MCF 10A (cell line): ENCODE results near the gene AMMECR1. TPM values are rescaled to one million over a fixed set of nuclear protein-coding genes. Genes with fewer than 3 reads are reported as not detected.
"Not testable (repeated sequence)": the region's sequence is repeated elsewhere in the genome, so short reads cannot be mapped to it uniquely, and the experiment has no call there.

Experiments
- BruUV-seq: library from RNA; stranded (reverse); fragments of 400-500 nt; replicated peaks from 2 replicates; lab custom pipeline; 2021; lab: Mats Ljungman, UMichigan
- CTCF ChIA-PET: fragments of 300-600 bp; sonication (Branson Sonifier 250); formaldehyde crosslinking; extraction: SDS; loops from one replicate; lab custom pipeline; 2021; ENCODE audit warnings: antibody characterized with exemption, inconsistent platforms; lab: Yijun Ruan, JAX
- POLR2A ChIA-PET: fragments of 300-600, 350-650 bp; sonication (Branson Sonifier 250); formaldehyde crosslinking; extraction: SDS; loops from one replicate; lab custom pipeline; 2020; ENCODE audit warnings: antibody characterized with exemption, inconsistent platforms; lab: Yijun Ruan, JAX
- DNase-seq: peaks from one replicate; pipeline ENCODE4 v3.0.0-alpha.2; 2018; ENCODE audit not compliant: unreplicated experiment
- H3K27ac Mint-ChIP-seq: one replicate; pipeline ENCODE4 v1.8.0; 2022; ENCODE audit warnings: mild to moderate bottlenecking, low read depth, mixed read lengths; ENCODE audit not compliant: unreplicated experiment
- H3K27me3 Mint-ChIP-seq: one replicate; pipeline ENCODE4 v1.8.0; 2022; ENCODE audit warnings: mixed read lengths; ENCODE audit not compliant: insufficient read depth, unreplicated experiment
- H3K36me3 Mint-ChIP-seq: one replicate; pipeline ENCODE4 v1.8.0; 2022; ENCODE audit warnings: mild to moderate bottlenecking, moderate library complexity, mixed read lengths; ENCODE audit not compliant: insufficient read depth, unreplicated experiment
- H3K4me1 Mint-ChIP-seq: one replicate; pipeline ENCODE4 v1.8.0; 2022; ENCODE audit warnings: mixed read lengths; ENCODE audit not compliant: insufficient read depth, unreplicated experiment
- H3K4me3 Mint-ChIP-seq: one replicate; pipeline ENCODE4 v1.8.0; 2022; ENCODE audit warnings: mild to moderate bottlenecking, moderate library complexity, mixed read lengths; ENCODE audit not compliant: unreplicated experiment
- H3K9me3 Mint-ChIP-seq: one replicate; pipeline ENCODE4 v1.8.0; 2022; ENCODE audit warnings: mixed read lengths; ENCODE audit not compliant: unreplicated experiment
- intact Hi-C: fragments of 100-400 bp; cut with micrococcal nuclease; formaldehyde crosslinking; loops from 2 replicates; pipeline ENCODE4 v1.14.1; 2022
- total RNA-seq: library from RNA; stranded (reverse); gene quantifications from 2 replicates; pipeline ENCODE4 v1.2.3, GENCODE V29; 2022
- TF ChIP-seq, protein P1 (sequence below): fragments of 200-600 bp; IDR thresholded peaks from one replicate; pipeline ENCODE4 v1.8.0; 2022; ENCODE audit warnings: antibody characterized with exemption, mild to moderate bottlenecking; ENCODE audit not compliant: unreplicated experiment

The AMMECR1 gene
- total RNA-seq, 1 experiment from 2014 or later, result 20.8 TPM

DNA sequence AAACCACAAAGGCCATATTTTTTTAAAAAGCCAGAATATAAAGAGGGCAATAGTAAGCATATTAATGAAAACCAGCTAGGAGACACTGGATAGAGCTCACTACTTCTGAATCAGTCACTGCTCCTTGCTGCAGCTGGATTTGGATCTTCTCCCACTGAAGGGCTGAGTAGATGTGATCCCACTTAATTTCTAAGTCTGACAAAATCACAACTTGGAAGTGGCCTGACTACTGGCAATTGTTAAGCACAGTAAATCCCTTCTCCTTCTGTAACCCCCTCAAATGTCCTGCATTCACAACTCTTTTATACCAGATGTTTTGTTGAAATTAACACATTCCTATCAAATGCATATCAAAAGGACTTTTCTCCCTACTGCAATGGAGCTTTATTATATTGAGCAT, 72.9 kb downstream of the AMMECR1 start:
- no peak for DNase-seq
- TF ChIP-seq, protein P1, sequence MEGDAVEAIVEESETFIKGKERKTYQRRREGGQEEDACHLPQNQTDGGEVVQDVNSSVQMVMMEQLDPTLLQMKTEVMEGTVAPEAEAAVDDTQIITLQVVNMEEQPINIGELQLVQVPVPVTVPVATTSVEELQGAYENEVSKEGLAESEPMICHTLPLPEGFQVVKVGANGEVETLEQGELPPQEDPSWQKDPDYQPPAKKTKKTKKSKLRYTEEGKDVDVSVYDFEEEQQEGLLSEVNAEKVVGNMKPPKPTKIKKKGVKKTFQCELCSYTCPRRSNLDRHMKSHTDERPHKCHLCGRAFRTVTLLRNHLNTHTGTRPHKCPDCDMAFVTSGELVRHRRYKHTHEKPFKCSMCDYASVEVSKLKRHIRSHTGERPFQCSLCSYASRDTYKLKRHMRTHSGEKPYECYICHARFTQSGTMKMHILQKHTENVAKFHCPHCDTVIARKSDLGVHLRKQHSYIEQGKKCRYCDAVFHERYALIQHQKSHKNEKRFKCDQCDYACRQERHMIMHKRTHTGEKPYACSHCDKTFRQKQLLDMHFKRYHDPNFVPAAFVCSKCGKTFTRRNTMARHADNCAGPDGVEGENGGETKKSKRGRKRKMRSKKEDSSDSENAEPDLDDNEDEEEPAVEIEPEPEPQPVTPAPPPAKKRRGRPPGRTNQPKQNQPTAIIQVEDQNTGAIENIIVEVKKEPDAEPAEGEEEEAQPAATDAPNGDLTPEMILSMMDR, result no peak
- peaks cover 65% of the 10 kb centered on the region for H3K27me3 Mint-ChIP-seq
- no peaks in the 10 kb centered on the region for H3K36me3 Mint-ChIP-seq
- H3K27ac Mint-ChIP-seq, result no peak overlapping the region
- H3K9me3 Mint-ChIP-seq, result no peaks in the 10 kb centered on the region
- no TSS peak for BruUV-seq
- ChIA-PET CTCF (interaction anchor here (0.7 kb wide), 1 partner anchor 97 kb away, joined by 3 read pairs; no protein-coding TSS in a partner anchor), POLR2A (interaction anchor here (1.0 to 1.5 kb wide), 2 partner anchors 16 to 35 kb away, joined by 3 to 4 read pairs; no protein-coding TSS in a partner anchor)
- H3K4me3 Mint-ChIP-seq, result no peak overlapping the region
- intact Hi-C loops, result no loop called here
- peaks cover 17% of the 10 kb centered on the region for H3K4me1 Mint-ChIP-seq

DNA sequence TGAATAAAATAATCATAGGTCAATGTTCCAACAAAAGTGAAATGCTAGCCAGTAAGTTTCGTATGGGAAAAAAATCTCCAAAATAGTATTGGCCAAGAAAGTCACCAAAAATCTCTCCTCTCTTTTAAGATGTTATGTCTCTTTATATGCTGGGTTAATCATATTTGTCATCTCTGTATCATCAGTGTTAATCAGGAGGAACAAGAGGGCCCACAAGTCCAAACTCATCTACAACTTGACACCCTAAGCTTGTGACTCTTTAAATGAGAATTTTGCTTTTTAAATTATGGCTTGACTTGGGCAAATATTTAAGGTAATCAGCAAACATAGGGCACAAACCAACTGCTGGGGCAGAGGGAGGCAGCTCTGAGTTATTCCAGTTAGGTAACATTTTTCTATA, 75.5 kb downstream of the AMMECR1 start:
- Mint-ChIP-seq H3K27me3 (peaks cover 67% of the 10 kb centered on the region), H3K27ac (no peak overlapping the region), H3K4me1 (peaks cover 9% of the 10 kb centered on the region), H3K36me3 (no peaks in the 10 kb centered on the region), H3K4me3 (no peak overlapping the region), H3K9me3 (no peaks in the 10 kb centered on the region)
- TF ChIP-seq, protein P1, result no peak
- BruUV-seq, result no TSS peak
- CTCF ChIA-PET, result no interaction called here
- POLR2A ChIA-PET, result interaction anchor here (0.9 to 3.4 kb wide), 4 partner anchors 9 to 164 kb away, joined by 3 to 15 read pairs (median 8); no protein-coding TSS in a partner anchor
- intact Hi-C loops, result loop anchor here (5.0 kb wide), 1 partner anchor 75 kb away; the partner anchor contains the start of gene AMMECR1
- DNase-seq, result no peak

DNA sequence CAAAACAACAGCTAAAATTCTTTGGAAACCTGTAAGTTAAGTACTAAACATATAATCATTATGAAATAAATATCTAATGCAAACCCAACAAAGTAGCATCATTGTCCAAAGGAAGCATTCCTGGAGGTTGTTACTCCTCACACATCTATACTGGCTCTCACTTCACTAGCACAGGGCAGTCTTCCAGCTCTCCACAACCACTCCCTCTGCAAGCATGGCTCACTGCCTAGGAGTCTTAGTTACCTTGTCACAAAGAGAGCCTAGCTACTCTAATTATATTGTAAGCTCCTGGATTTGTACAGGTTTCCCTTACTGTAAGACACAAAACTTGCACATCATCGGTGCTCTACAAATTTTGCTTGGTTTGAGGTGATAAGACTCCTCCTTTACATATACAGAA, 76.1 kb downstream of the AMMECR1 start:
- peaks cover 68% of the 10 kb centered on the region for H3K27me3 Mint-ChIP-seq
- H3K27ac Mint-ChIP-seq, result no peak overlapping the region
- no peaks in the 10 kb centered on the region for H3K9me3 Mint-ChIP-seq
- ChIA-PET POLR2A (interaction anchor here (0.9 to 3.4 kb wide), 4 partner anchors 9 to 93 kb away, joined by 3 to 15 read pairs (median 7); no protein-coding TSS in a partner anchor), CTCF (interaction anchor here (0.6 kb wide), 1 partner anchor 78 kb away, joined by 4 read pairs; no protein-coding TSS in a partner anchor)
- H3K4me3 Mint-ChIP-seq, result no peak overlapping the region
- BruUV-seq, result no TSS peak
- peaks cover 9% of the 10 kb centered on the region for H3K4me1 Mint-ChIP-seq
- DNase-seq, result peak; percentile 41
- TF ChIP-seq, protein P1, result no peak
- intact Hi-C loops, result loop anchor here (5.0 kb wide), 1 partner anchor 75 kb away; the partner anchor contains the start of gene AMMECR1
- no peaks in the 10 kb centered on the region for H3K36me3 Mint-ChIP-seq

DNA sequence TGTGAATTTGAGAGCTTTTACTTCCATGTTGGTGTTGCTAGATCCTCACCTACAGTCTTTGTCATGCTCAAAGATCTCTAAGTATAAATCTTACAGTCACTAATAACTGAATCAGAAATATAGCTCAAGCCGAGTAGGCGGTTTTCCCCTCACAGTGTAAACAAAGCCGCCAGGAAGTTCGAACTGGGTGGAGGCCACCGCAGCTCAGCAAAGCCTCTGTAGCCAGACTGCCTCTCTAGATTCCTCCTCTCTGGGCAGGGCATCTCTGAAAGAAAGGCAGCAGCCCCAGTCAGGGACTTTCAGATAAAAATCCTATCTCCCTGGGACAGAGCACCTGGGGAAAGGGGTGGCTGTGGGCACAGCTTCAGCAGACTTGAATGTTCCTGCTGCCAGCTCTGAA, 79.6 kb downstream of the AMMECR1 start:
- H3K4me1 Mint-ChIP-seq, H3K9me3 Mint-ChIP-seq, intact Hi-C loops, H3K4me3 Mint-ChIP-seq, CTCF ChIA-PET, H3K27ac Mint-ChIP-seq, BruUV-seq, H3K36me3 Mint-ChIP-seq: not testable (repeated sequence)
- peak; percentile 8 for DNase-seq
- peaks cover 46% of the 10 kb centered on the region for H3K27me3 Mint-ChIP-seq
- POLR2A ChIA-PET, result interaction anchor here (0.6 kb wide), 1 partner anchor 9 kb away, joined by 3 read pairs; no protein-coding TSS in a partner anchor

DNA sequence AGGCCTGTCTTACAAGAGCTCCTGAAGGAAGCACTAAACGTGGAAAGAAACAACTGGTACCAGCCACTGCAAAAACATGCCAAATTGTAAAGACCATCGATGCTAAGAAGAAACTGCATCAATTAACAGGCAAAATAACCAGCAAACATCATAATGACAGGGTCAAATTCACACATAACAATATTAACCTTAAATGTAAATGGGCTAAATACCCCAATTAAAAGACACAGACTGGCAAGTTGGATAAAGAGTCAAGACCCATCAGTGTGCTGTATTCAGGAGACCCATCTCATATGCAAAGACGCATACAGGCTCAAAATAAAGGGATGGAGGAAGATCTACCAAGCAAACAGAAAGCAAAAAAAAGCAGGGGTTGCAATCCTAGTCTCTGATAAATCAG, 86.4 kb downstream of the AMMECR1 start:
- Mint-ChIP-seq H3K36me3 (peaks cover 14% of the 10 kb centered on the region), H3K9me3 (peaks cover 18% of the 10 kb centered on the region), H3K27me3 (peaks cover 26% of the 10 kb centered on the region)
- CTCF ChIA-PET, DNase-seq, H3K4me3 Mint-ChIP-seq, H3K4me1 Mint-ChIP-seq, BruUV-seq, H3K27ac Mint-ChIP-seq, intact Hi-C loops: not testable (repeated sequence)
- POLR2A ChIA-PET, result interaction anchor here (2.5 kb wide), 1 partner anchor 11 kb away, joined by 15 read pairs; no protein-coding TSS in a partner anchor

DNA sequence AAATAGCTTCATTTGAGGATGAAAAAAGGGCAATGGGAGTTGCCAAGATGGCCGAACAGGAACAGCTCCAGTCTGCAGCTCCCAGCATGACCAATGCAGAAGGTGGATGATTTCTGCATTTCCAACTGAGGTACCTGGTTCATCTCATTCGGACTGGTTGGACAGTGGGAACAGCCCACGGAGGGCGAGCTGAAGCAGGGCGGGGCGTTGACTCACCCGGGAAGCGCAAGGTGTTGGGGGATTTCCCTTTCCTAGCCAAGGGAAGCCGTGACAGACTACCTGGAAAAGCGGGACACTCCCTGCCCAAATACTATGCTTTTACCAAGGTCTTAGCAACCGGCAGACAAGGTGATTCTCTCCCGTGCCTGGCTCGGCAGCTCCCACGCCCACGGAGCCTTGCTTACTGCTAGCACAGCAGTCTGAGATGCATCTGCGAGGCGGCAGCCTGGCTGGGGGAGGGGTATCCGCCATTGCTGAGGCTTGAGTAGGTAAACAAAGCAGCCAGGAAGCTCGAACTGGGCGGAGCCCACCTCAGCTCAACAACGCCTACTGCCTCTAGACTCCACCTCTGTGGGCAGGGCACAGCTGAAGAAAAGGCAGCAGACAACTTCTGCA, 88.3 kb downstream of the AMMECR1 start:
- H3K27ac Mint-ChIP-seq, result peak overlapping the region; percentile 91
- H3K9me3 Mint-ChIP-seq, result peaks cover 18% of the 10 kb centered on the region
- H3K4me1 Mint-ChIP-seq, intact Hi-C loops, BruUV-seq: not testable (repeated sequence)
- H3K36me3 Mint-ChIP-seq, result peaks cover 14% of the 10 kb centered on the region
- peaks cover 41% of the 10 kb centered on the region for H3K27me3 Mint-ChIP-seq
- CTCF ChIA-PET, result interaction anchor here (0.6 to 1.2 kb wide), 2 partner anchors 9 to 67 kb away, joined by 3 read pairs; no protein-coding TSS in a partner anchor
- POLR2A ChIA-PET, result interaction anchor here (0.6 to 2.5 kb wide), 17 partner anchors 8 to 105 kb away, joined by 3 to 15 read pairs (median 4); partner anchors contain the start of gene AMMECR1
- peak overlapping the region; percentile 74 for H3K4me3 Mint-ChIP-seq
- peak; percentile 66 for DNase-seq
